ES-I3 (cell line): ENCODE results near the gene SNX22.

Experiments
- H3K36me3 ChIP-seq: 2 replicates; pipeline ENCODE4 v1.6.1; 2013; ENCODE audit warnings: mild to moderate bottlenecking, low read length, control low read depth, moderate library complexity; ENCODE audit not compliant: insufficient read depth
- H3K4me1 ChIP-seq: 2 replicates; pipeline ENCODE4 v1.6.1; 2013; ENCODE audit warnings: mild to moderate bottlenecking, control low read depth, low read length; ENCODE audit not compliant: insufficient read depth
- H3K9ac ChIP-seq: 2 replicates; pipeline ENCODE4 v1.6.1; 2013; ENCODE audit warnings: low read depth, mild to moderate bottlenecking, low read length, moderate library complexity
- H3K9me3 ChIP-seq: 2 replicates; pipeline ENCODE4 v1.6.1; 2013; ENCODE audit warnings: mild to moderate bottlenecking, low read length, moderate library complexity; ENCODE audit not compliant: control insufficient read depth, insufficient read depth

SNX22 gene

GRCh38 chr15:64187396-64188191 lies 36.1 kb downstream of the SNX22 start:
- Histone ChIP-seq H3K4me1 (no peaks in the 10 kb centered on the region; the same call in 1 of the 2 replicates), H3K9me3 (no peaks in the 10 kb centered on the region), H3K36me3 (peaks cover 4% of the 10 kb centered on the region; the same call in 1 of the 2 replicates), H3K9ac (no peak overlapping the region)

GRCh38 chr15:64191971-64192830 lies 40.7 kb downstream of the SNX22 start:
- H3K36me3 ChIP-seq, result peaks cover 4% of the 10 kb centered on the region; the same call in 1 of the 2 replicates
- H3K9ac ChIP-seq, result no peak overlapping the region
- no peaks in the 10 kb centered on the region; the same call in 1 of the 2 replicates for H3K4me1 ChIP-seq
- no peaks in the 10 kb centered on the region for H3K9me3 ChIP-seq

- Histone ChIP-seq H3K4me1 (no peaks in the 10 kb centered on the region; the same call in 1 of the 2 replicates), H3K9me3 (no peaks in the 10 kb centered on the region), H3K36me3 (peaks cover 4% of the 10 kb centered on the region; the same call in 1 of the 2 replicates), H3K9ac (no peak overlapping the region)
Measured at GRCh38 chr15:64193971-64194370, 42.4 kb downstream of the SNX22 start.

- no peaks in the 10 kb centered on the region for H3K36me3 ChIP-seq
- H3K9me3 ChIP-seq, result no peaks in the 10 kb centered on the region
- H3K4me1 ChIP-seq, result no peaks in the 10 kb centered on the region
- no peak overlapping the region for H3K9ac ChIP-seq
Measured at GRCh38 chr15:64197425-64197824, 45.9 kb downstream of the SNX22 start.

- Histone ChIP-seq H3K4me1 (no peaks in the 10 kb centered on the region), H3K36me3 (peaks cover 4% of the 10 kb centered on the region), H3K9me3 (no peaks in the 10 kb centered on the region), H3K9ac (no peak overlapping the region)
Measured at GRCh38 chr15:64205202-64205601, 53.7 kb downstream of the SNX22 start.
